ENCODE data around the gene NAV2.

NAV2 gene

DNA sequence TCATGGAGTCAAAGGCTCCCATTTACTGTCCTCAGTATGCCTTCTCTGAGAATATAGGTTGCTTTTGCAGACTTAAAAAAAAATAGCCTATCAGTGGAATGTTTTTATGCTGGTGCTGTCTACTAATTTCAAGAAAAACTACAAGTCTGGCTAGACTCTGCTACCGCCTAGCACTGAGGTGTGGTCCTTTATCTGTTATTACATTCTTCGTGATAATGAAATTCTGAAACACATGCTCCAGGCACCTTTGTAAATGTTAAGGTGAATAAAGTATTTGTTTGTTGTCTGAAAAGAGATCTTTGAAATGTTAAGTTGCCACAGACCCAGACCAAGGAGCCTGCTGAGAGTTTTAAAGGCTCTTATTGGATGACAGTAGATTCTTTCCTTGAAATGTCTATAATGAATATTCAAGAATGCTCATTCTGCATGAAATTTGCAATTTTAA lies 352.3 kb downstream of the NAV2 start:
- H3K4me3 ChIP-seq (ENCODE audit: low read depth, low read length): no peak overlapping the region
- in situ Hi-C loops (cut with HindIII; ENCODE audit: low sequenced_read_pairs): no loop called here
- TF ChIP-seq, protein P1, sequence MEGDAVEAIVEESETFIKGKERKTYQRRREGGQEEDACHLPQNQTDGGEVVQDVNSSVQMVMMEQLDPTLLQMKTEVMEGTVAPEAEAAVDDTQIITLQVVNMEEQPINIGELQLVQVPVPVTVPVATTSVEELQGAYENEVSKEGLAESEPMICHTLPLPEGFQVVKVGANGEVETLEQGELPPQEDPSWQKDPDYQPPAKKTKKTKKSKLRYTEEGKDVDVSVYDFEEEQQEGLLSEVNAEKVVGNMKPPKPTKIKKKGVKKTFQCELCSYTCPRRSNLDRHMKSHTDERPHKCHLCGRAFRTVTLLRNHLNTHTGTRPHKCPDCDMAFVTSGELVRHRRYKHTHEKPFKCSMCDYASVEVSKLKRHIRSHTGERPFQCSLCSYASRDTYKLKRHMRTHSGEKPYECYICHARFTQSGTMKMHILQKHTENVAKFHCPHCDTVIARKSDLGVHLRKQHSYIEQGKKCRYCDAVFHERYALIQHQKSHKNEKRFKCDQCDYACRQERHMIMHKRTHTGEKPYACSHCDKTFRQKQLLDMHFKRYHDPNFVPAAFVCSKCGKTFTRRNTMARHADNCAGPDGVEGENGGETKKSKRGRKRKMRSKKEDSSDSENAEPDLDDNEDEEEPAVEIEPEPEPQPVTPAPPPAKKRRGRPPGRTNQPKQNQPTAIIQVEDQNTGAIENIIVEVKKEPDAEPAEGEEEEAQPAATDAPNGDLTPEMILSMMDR (IDR thresholded peaks at IDR 0.05; ENCODE audit: low read depth, low read length, missing control alignments): no peak
- DNase-seq (ENCODE audit: low read depth): no peak

DNA sequence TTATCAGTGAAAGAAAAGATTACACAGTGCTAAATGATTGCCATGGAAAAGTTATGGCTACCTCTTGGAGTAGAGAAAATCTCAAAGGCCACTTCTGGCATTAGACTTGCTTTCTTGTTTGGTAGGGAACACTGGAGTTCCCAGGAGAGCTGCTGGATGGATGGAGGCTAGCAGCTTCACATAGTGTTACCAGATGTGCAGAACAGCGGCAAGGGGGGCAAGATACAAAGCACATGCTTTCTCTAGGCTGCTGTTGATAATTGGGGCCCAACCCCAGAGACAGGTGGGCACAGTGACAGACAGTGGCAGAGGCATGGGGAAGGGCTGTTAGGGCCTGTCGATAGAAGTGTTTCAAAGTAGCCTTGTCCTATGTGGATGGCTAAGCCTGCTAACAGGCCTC lies 352.8 kb downstream of the NAV2 start:
- no peak for DNase-seq (ENCODE audit: low read depth)
- H3K4me3 ChIP-seq (ENCODE audit: low read depth, low read length): no peak overlapping the region
- TF ChIP-seq, protein P1 (IDR thresholded peaks at IDR 0.05; ENCODE audit: low read depth, low read length, missing control alignments): no peak
- in situ Hi-C loops (cut with HindIII; ENCODE audit: low sequenced_read_pairs): no loop called here

DNA sequence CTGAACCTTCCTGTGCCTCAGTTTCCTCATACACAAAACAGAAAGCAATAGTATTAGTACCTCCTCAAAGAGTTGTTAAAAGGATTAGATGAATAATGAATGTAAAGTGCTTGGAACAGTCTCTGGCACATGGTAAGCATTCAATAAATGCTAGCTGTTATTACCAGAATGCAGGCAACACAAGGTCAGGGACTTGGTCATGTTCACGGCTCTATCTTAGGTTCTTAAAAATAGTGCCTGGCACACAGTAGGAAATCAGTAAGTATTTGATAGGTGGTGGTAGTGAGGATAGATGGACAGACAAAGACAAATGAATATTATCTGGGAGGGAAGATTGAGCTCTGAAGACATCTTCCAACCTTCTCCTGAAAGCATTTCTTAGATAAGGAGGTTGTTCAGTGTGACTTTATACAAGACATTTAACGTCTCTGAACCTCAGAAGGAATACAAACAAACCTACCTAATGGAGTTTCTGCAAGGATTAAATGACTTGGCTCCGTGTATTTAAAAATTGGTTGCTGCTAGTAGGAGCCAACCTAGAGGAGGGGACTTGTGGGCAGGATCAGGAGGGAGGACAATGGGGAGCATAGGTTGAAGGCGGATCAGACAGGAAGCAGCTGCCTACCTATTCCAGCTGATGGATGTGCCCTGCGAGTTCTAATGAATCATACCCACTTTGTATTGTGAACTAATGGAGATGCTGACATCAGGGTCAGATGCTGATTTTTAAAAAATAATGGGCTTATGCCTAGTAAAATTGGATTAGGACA lies 353.6 kb downstream of the NAV2 start:
- H3K4me3 ChIP-seq (ENCODE audit: low read depth, low read length): no peak overlapping the region
- TF ChIP-seq, protein P1 (IDR thresholded peaks at IDR 0.05; ENCODE audit: low read depth, low read length, missing control alignments): no peak
- in situ Hi-C loops (cut with HindIII; ENCODE audit: low sequenced_read_pairs): no loop called here
- no peak for DNase-seq (ENCODE audit: low read depth)

DNA sequence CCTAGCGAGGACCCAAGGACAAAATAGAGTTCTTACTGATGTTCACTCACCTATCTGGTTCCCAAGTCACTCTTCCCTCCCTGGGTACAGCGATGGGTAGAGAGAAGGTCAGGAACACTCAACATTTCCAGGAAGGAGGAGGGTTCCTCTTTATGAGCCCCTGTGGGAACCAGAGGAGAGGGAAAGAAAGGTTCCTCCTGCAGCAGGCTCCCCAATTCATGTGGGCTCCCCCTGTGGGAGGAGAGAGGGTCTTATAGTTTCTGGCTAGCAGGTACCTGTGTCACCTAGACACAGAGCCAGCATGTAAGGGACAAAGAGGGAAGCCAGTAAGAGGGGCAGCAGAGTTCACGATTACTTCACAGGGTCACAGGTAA lies 354.1 kb downstream of the NAV2 start:
- in situ Hi-C loops (cut with HindIII; ENCODE audit: low sequenced_read_pairs): no loop called here
- TF ChIP-seq, protein P1 (IDR thresholded peaks at IDR 0.05; ENCODE audit: low read depth, low read length, missing control alignments): no peak
- no peak overlapping the region for H3K4me3 ChIP-seq (ENCODE audit: low read depth, low read length)
- DNase-seq (ENCODE audit: low read depth): no peak

DNA sequence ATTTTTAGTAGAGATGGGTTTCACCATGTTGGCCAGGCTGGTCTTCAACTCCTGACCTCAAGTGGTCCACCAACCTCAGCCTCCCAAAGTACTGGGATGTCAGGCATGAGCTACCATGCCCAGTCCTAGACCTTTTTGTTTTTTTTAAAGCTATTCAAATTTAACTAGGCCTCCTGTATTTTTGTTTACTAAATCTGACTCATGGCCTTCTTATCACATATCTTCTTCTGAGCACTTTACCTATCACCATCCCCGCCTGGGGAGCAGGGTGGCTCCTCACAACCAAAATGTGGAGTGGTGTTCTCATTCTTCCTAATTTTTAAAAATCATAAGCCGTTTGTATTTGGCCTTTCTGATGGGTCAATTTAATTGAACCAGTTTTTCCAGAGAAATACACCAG lies 355.0 kb downstream of the NAV2 start:
- TF ChIP-seq, protein P1 (IDR thresholded peaks at IDR 0.05; ENCODE audit: low read depth, low read length, missing control alignments): no peak
- no peak for DNase-seq (ENCODE audit: low read depth)
- in situ Hi-C loops (cut with HindIII; ENCODE audit: low sequenced_read_pairs): no loop called here
- H3K4me3 ChIP-seq (ENCODE audit: low read depth, low read length): no peak overlapping the region

DNA sequence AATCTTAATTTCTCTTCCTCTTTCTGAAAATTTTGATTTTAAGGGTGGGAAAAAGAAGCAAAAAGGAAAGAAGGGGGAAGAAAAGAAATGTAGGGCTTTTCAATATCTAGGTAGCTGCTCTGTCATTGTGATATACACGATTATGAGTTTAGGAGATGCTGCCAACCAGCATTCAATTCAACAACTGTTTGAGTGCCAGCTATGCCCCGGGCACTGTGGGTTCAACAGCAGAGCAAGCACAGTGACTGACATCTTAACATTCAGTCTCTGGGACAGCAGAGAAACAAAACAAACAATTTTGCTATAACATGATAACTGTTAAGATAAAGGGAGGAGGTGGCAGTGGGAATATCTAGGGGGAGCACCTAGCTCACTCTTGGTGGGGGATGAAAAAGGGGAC lies 356.1 kb downstream of the NAV2 start:
- H3K4me3 ChIP-seq (ENCODE audit: low read depth, low read length): no peak overlapping the region
- TF ChIP-seq, protein P1 (IDR thresholded peaks at IDR 0.05; ENCODE audit: low read depth, low read length, missing control alignments): no peak
- in situ Hi-C loops (cut with HindIII; ENCODE audit: low sequenced_read_pairs): no loop called here
- no peak for DNase-seq (ENCODE audit: low read depth)

Data from astrocyte of the cerebellum (primary cell).